K562 (cell line): Measurements from ENCODE around the gene SP4. TPM values are rescaled to one million over a fixed set of nuclear protein-coding genes. Genes with fewer than 3 reads are reported as not detected.

ENCODE experiments used
- ATAC-seq: fragments of 200-7000 bp; cut with Tn5 transposase; 3 replicates; pipeline ENCODE4 v1.9.1; 2020; ENCODE audit warnings: moderate library complexity
- BruUV-seq: library from RNA; stranded (reverse); fragments of 400-500 nt; replicated peaks from 2 replicates; lab custom pipeline; 2021; lab: Mats Ljungman, UMichigan
- CTCF ChIA-PET: fragments of 300-600 bp; formaldehyde crosslinking; extraction: SDS; loops from one replicate; lab custom pipeline; 2021; ENCODE audit warnings: low intra/inter-chr PET ratio; lab: Yijun Ruan, JAX
- POLR2A ChIA-PET: fragments of 300-600, 350-650 bp; sonication (Branson Sonifier 250); formaldehyde crosslinking; extraction: SDS; loops from one replicate; lab custom pipeline; 2021; ENCODE audit warnings: antibody characterized with exemption, inconsistent platforms; lab: Yijun Ruan, JAX
- DNase-seq, 4 experiments: peaks; one replicate each; pipeline versions ENCODE4 v3.0.0 to v3.0.0-alpha.2; 2011 to 2018; ENCODE audit warnings: low spot score in 3 of 4, mixed read lengths in 3 of 4; ENCODE audit errors: extremely low read depth in 1 of 4
- FAIRE-seq: peaks from 2 replicates; lab custom pipeline; 2011; peaks lifted over from hg19 to GRCh38; lab: Jason Lieb, UNC
- H2AFZ ChIP-seq: 2 replicates; pipeline ENCODE4 v1.6.0; 2011; ENCODE audit warnings: low read depth, low read length, control low read depth, inconsistent platforms
- H3K27ac ChIP-seq: fragments of 200-600 bp; 3 replicates; pipeline ENCODE4 v1.8.0; 2011; ENCODE audit warnings: low read depth, mild to moderate bottlenecking, control low read depth, inconsistent platforms, low read length, moderate library complexity, mixed read lengths; ENCODE audit errors: extremely low read depth
- H3K27me3 ChIP-seq, 2 experiments: fragments of 300-600 bp in 1 of 2; 2 replicates in 1 of 2; 3 replicates in 1 of 2; pipeline versions ENCODE4 v1.6.0 to v1.8.0; 2011; ENCODE audit warnings: inconsistent platforms in 2 of 2, low read length in 2 of 2, mild to moderate bottlenecking in 1 of 2, mixed read lengths in 1 of 2, moderate library complexity in 1 of 2; ENCODE audit not compliant: control insufficient read depth in 2 of 2, insufficient read depth in 2 of 2
- H3K36me3 ChIP-seq: fragments of 300-600 bp; 3 replicates; pipeline ENCODE4 v1.8.0; 2011; ENCODE audit warnings: mild to moderate bottlenecking, low read length, inconsistent platforms; ENCODE audit not compliant: control insufficient read depth, insufficient read depth
- H3K4me1 ChIP-seq, 2 experiments: fragments of 200-600 bp in 1 of 2; replicated peaks in 1 of 2; 2 replicates in 1 of 2; 3 replicates in 1 of 2; pipeline versions ENCODE4 v1.5.1 to v1.8.0; 2011; ENCODE audit warnings: inconsistent platforms in 2 of 2, low read length in 2 of 2, mild to moderate bottlenecking in 1 of 2, mixed read lengths in 1 of 2, moderate library complexity in 1 of 2; ENCODE audit not compliant: control insufficient read depth in 2 of 2, insufficient read depth in 2 of 2
- H3K4me2 ChIP-seq: 2 replicates; pipeline ENCODE4 v1.6.1; 2011; ENCODE audit warnings: low read length, control low read depth, inconsistent platforms, mixed read lengths; ENCODE audit not compliant: insufficient read depth
- H3K4me3 ChIP-seq: fragments of 200-600 bp; sonication (generic), shearing (Covaris generic); 2 replicates; pipeline ENCODE4 v1.5.1; 2016; ENCODE audit warnings: control low read depth, inconsistent platforms
- H3K79me2 ChIP-seq: fragments of 200-600 bp; 3 replicates; pipeline ENCODE4 v1.8.0; 2011; ENCODE audit warnings: low read length, inconsistent platforms; ENCODE audit not compliant: control insufficient read depth, insufficient read depth
- H3K9ac ChIP-seq, 2 experiments: 2 replicates each; pipeline versions ENCODE4 v1.6.0 to v1.6.1; 2011; ENCODE audit warnings: low read depth in 2 of 2, low read length in 2 of 2, control low read depth in 1 of 2, inconsistent platforms in 1 of 2, mild to moderate bottlenecking in 1 of 2, mixed read lengths in 1 of 2; ENCODE audit not compliant: insufficient read depth in 1 of 2
- H3K9me1 ChIP-seq: one replicate; pipeline ENCODE4 v1.6.0; 2011; ENCODE audit warnings: inconsistent platforms, mild to moderate bottlenecking, low read length, moderate library complexity; ENCODE audit not compliant: control insufficient read depth, insufficient read depth
- H3K9me3 ChIP-seq: replicated peaks from 2 replicates; pipeline ENCODE4 v1.5.1; 2011; ENCODE audit warnings: low read depth, low read length, inconsistent platforms; ENCODE audit not compliant: control insufficient read depth, insufficient read depth
- H4K20me1 ChIP-seq: replicated peaks from 2 replicates; pipeline ENCODE4 v1.6.1; 2011; ENCODE audit warnings: low read length, inconsistent platforms, mixed read lengths; ENCODE audit not compliant: control insufficient read depth, insufficient read depth
- CBX8 ChIP-seq: fragments of 200-600 bp; sonication (generic); IDR thresholded peaks from 2 replicates; pipeline ENCODE4 v1.6.1; 2012; ENCODE audit warnings: borderline replicate concordance, mixed run types, low read depth, mild to moderate bottlenecking, moderate library complexity, mixed read lengths, low read length, control low read depth, inconsistent platforms; ENCODE audit not compliant: poor library complexity, severe bottlenecking; ENCODE audit errors: extremely low read depth
- ETS2 ChIP-seq: IDR thresholded peaks from 2 replicates; pipeline ENCODE4 v1.6.1; 2016; ENCODE audit warnings: borderline replicate concordance, missing genetic modification characterization, mild to moderate bottlenecking, moderate library complexity, missing compliant biosample characterization; ENCODE audit not compliant: poor library complexity, severe bottlenecking
- KDM2B ChIP-seq: fragments of 250-450 bp; sonication (Bioruptor Pico); IDR thresholded peaks from 2 replicates; pipeline ENCODE4 v1.8.0; 2021; ENCODE audit warnings: mild to moderate bottlenecking, moderate library complexity
- MYBL2 ChIP-seq, 2 experiments: fragments of 450-650 bp in 1 of 2; sonication (generic) in 1 of 2; formaldehyde crosslinking in 1 of 2; IDR thresholded peaks; 2 replicates each; pipeline versions ENCODE4 v1.6.1 to v1.8.1; 2017 to 2022; ENCODE audit warnings: borderline replicate concordance in 1 of 2, inconsistent platforms in 1 of 2, low read depth in 1 of 2, mild to moderate bottlenecking in 1 of 2, missing genetic modification reagents in 1 of 2, moderate library complexity in 1 of 2
- STAT5A ChIP-seq: IDR thresholded peaks from 2 replicates; pipeline ENCODE4 v1.6.1; 2012; ENCODE audit warnings: low read length, inconsistent platforms, borderline replicate concordance
- ZNF197 ChIP-seq: fragments of 200-800 bp; sonication (Bioruptor generic); IDR thresholded peaks from 2 replicates; pipeline ENCODE4 v1.6.1; 2016; ENCODE audit warnings: low read depth, missing genetic modification characterization, missing compliant biosample characterization
- ZNF77 ChIP-seq: fragments of 250-450 bp; sonication (Bioruptor Pico); IDR thresholded peaks from 2 replicates; pipeline ENCODE4 v1.5.0; 2020
- WGBS: fragments of 100-300 bp; shearing (Covaris generic); methylation state at CpG from one replicate; pipeline ENCODE4 v1.1.6; 2016; ENCODE audit warnings: low coverage, mixed read lengths; ENCODE audit not compliant: insufficient coverage; ENCODE audit errors: missing lambda C conversion rate; 5-methylcytosine and 5-hydroxymethylcytosine counted together
- in situ Hi-C: fragments of 300-500 bp; cut with MboI; formaldehyde crosslinking; loops from 4 replicates; pipeline ENCODE4 v1.15.0; 2018; ENCODE audit warnings: inconsistent platforms, mixed read lengths
- intact Hi-C: fragments of 100-400 bp; cut with micrococcal nuclease; formaldehyde crosslinking; loops from 2 replicates; pipeline ENCODE4 v1.14.2; 2022
- polyA plus RNA-seq, 8 experiments: library from polyadenylated mRNA; depleted of rRNA in 4 of 8; stranded (reverse) in 5 of 8; unstranded in 3 of 8; fragments of >200 nt; fragmentation: Nextera tagmentation in 2 of 8; fragmentation: Illumina TruSeq in 1 of 8; extraction: Ambion mirVana in 2 of 8; extraction: Trizol in 1 of 8; gene quantifications; 2 replicates each; pipeline versions ENCODE4 v1.2.1 to v1.2.3, GENCODE V29; 2011 to 2014; ENCODE audit warnings: inconsistent platforms in 1 of 8, missing spikeins in 1 of 8
- total RNA-seq, 7 experiments: library from RNA; depleted of rRNA in 6 of 7; stranded (reverse); fragments of >200 nt in 6 of 7; fragmentation: Illumina TruSeq in 2 of 7; extraction: Trizol in 2 of 7; gene quantifications; 2 replicates each; pipeline versions ENCODE4 v1.2.1 to v1.2.3, GENCODE V29; 2011 to 2021; ENCODE audit warnings: low replicate concordance in 1 of 7

SP4 gene
- total and polyA plus RNA-seq, 9 of the 15 experiments (the other 6 are each of a cell fraction or from before 2014, with no cell fraction given), result 2.4 to 9.4 (median 4.5) TPM

GRCh38 chr7:21448974-21449373 is 21.1 kb downstream of the SP4 start:
- Histone ChIP-seq H3K79me2 (no peaks in the 10 kb centered on the region), H3K27me3 (no peaks in the 10 kb centered on the region), H3K9me3 (no peaks in the 10 kb centered on the region), H3K27ac (no peak overlapping the region), H3K4me3 (no peak overlapping the region), H2AFZ (no peak overlapping the region), H3K36me3 (no peaks in the 10 kb centered on the region), H3K4me1 (peaks cover 0 to 4% of the 10 kb centered on the region in 2 experiments; a peak in 1 of 5 replicates), H3K4me2 (no peak overlapping the region), H3K9ac (no peak overlapping the region), H3K9me1 (no peaks in the 10 kb centered on the region), H4K20me1 (no peaks in the 10 kb centered on the region)
- DNase-seq (no peak), FAIRE-seq (no peak), ATAC-seq (no peak)
- ChIA-PET POLR2A (no interaction called here), CTCF (no interaction called here)
- no TSS peak for BruUV-seq
- TF ChIP-seq ZNF77 (no peak), ETS2 (tag) (no peak), MYBL2 (IDR thresholded peaks at IDR 0.05; ENCODE audit: low read depth) (no peak), MYBL2 (CRISPR knock-in tag; IDR thresholded peaks at IDR 0.05; ENCODE audit: borderline replicate concordance) (no peak), ZNF197 (CRISPR knock-in tag) (no peak), CBX8 (no peak), KDM2B (CRISPR knock-in tag) (no peak), STAT5A (no peak)
- intact Hi-C loops, result no loop called here
- WGBS, result 86% methylated on average over 6 of the region's 6 CpGs
- in situ Hi-C loops, result no loop called here
